NCI-H460 (cell line): ENCODE results near the gene ARMC9. TPM values are rescaled to one million over a fixed set of nuclear protein-coding genes. Genes with fewer than 3 reads are reported as not detected.
A peak's percentile ranks its signal among the peaks of the same experiment; 100 is the strongest.

Source experiments
- DNase-seq: peaks from one replicate; pipeline ENCODE4 v3.0.0-alpha.2; 2016; ENCODE audit warnings: low read depth; ENCODE audit errors: extremely low read depth
- total RNA-seq: library from RNA; depleted of rRNA; stranded (reverse); fragments of >200 nt; shearing (Covaris generic); gene quantifications from 2 replicates; pipeline ENCODE4 v1.2.3, GENCODE V29; 2014

The ARMC9 gene
- total RNA-seq, 1 experiment from 2014 or later = 8.9 TPM

GRCh38 chr2:231201475-231201814 is 3.0 kb downstream of the ARMC9 start:
- no peak for DNase-seq

GRCh38 chr2:231203087-231203486 is 4.7 kb downstream of the ARMC9 start:
- no peak for DNase-seq

GRCh38 chr2:231204146-231204545 is 5.7 kb downstream of the ARMC9 start:
- DNase-seq = no peak

- no peak for DNase-seq
These were observed 6.2 kb downstream of the ARMC9 start for GRCh38 chr2:231204581-231204980.

GRCh38 chr2:231207734-231208133 is 9.3 kb downstream of the ARMC9 start:
- no peak for DNase-seq

GRCh38 chr2:231210782-231211181 is 12.4 kb downstream of the ARMC9 start:
- no peak for DNase-seq

- no peak for DNase-seq
These were observed 13.1 kb downstream of the ARMC9 start for GRCh38 chr2:231211486-231211885.

- no peak for DNase-seq
These were observed 14.0 kb downstream of the ARMC9 start for GRCh38 chr2:231212329-231212845.

GRCh38 chr2:231213931-231214642 is 15.7 kb downstream of the ARMC9 start:
- no peak for DNase-seq

GRCh38 chr2:231218366-231218765 is 19.9 kb downstream of the ARMC9 start:
- DNase-seq = no peak

GRCh38 chr2:231219289-231219688 is 20.9 kb downstream of the ARMC9 start:
- no peak for DNase-seq

- no peak for DNase-seq
These were observed 23.3 kb downstream of the ARMC9 start for GRCh38 chr2:231221761-231222160.

GRCh38 chr2:231222318-231223000 is 24.0 kb downstream of the ARMC9 start:
- no peak for DNase-seq

GRCh38 chr2:231223001-231223375 is 24.6 kb downstream of the ARMC9 start:
- DNase-seq = no peak

GRCh38 chr2:231223458-231223976 is 25.1 kb downstream of the ARMC9 start:
- no peak for DNase-seq

- peak; percentile 77 for DNase-seq
These were observed 29.1 kb downstream of the ARMC9 start for GRCh38 chr2:231227310-231228162.

- DNase-seq = no peak
These were observed 29.8 kb downstream of the ARMC9 start for GRCh38 chr2:231228223-231228622.

- no peak for DNase-seq
These were observed 30.6 kb downstream of the ARMC9 start for GRCh38 chr2:231228974-231229529.

- no peak for DNase-seq
These were observed 36.8 kb downstream of the ARMC9 start for GRCh38 chr2:231235217-231235616.

GRCh38 chr2:231238689-231239088 is 40.3 kb downstream of the ARMC9 start:
- no peak for DNase-seq

GRCh38 chr2:231239751-231240150 is 41.3 kb downstream of the ARMC9 start:
- DNase-seq = no peak
